Measurements from ENCODE around the gene AKAP10.

DNA sequence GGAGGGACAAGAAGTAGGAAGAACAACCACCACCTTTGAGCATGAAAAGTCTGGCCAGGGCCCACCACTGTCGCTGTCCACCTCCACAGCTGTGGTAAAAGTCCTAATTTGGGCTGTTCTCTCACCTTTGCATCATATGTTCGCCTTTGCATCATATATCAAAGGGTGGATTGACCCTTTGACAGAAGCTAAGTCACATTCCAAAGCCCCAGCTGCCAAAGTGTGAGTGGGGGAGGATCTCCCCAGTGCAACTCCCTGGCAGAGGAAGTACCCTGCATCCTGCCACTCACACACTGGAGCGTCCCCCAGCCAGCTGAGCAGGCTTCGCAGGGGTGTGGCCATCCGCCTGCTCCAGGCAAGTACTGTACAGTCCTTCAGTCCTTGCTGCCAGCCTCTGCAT, 18.9 kb upstream of the AKAP10 start:
- no peak for TF ChIP-seq CTCF (IDR thresholded peaks at IDR 0.05; ENCODE audit: insufficient read depth, low read depth, low read length)
- TF ChIP-seq EZH2 (IDR thresholded peaks at IDR 0.05; ENCODE audit: insufficient read depth, low read length): no peak
